Stromal cell of bone marrow (primary cell): ENCODE measurements around the gene AMY2A.
"Not testable (repeated sequence)": the region's sequence is repeated elsewhere in the genome, so short reads cannot be mapped to it uniquely, and the experiment has no call there.

Source experiments
- DNase-seq: peaks from one replicate; pipeline ENCODE4 v3.0.0-alpha.2; 2012; ENCODE audit warnings: low read depth

Gene AMY2A

GRCh38 chr1:103616994-103617477 lies at the start of gene AMY2A:
AMY2A (plus strand) TSS chr1:103617427; CDS start chr1:103617441, 14 bp downstream.
- not testable (repeated sequence) for DNase-seq

GRCh38 chr1:103569493-103569892 lies 47.7 kb upstream of the AMY2A start:
- DNase-seq = no peak

- DNase-seq = not testable (repeated sequence)
These were observed 45.9 kb upstream of the AMY2A start, which contains the start of gene AMY2B for GRCh38 chr1:103571289-103571688. AMY2B (plus strand) TSS chr1:103571589; CDS start chr1:103571603, 14 bp downstream.

GRCh38 chr1:103576065-103576464 lies 41.2 kb upstream of the AMY2A start:
- no peak for DNase-seq

- not testable (repeated sequence) for DNase-seq
These were observed 40.4 kb upstream of the AMY2A start for GRCh38 chr1:103576784-103577183.

- DNase-seq = no peak
These were observed 34.8 kb upstream of the AMY2A start for GRCh38 chr1:103582464-103582863.

GRCh38 chr1:103583887-103584286 lies 33.3 kb upstream of the AMY2A start:
- no peak for DNase-seq

GRCh38 chr1:103584537-103584936 lies 32.7 kb upstream of the AMY2A start:
- no peak for DNase-seq

GRCh38 chr1:103602740-103603139 lies 14.5 kb upstream of the AMY2A start:
- not testable (repeated sequence) for DNase-seq

- no peak for DNase-seq
These were observed 865 bp upstream of the AMY2A start for GRCh38 chr1:103616362-103616761.

- not testable (repeated sequence) for DNase-seq
These were observed 10.2 kb downstream of the AMY2A start for GRCh38 chr1:103627436-103627835.

- DNase-seq = not testable (repeated sequence)
These were observed 24.0 kb downstream of the AMY2A start for GRCh38 chr1:103641194-103641593.

GRCh38 chr1:103643908-103644307 lies 26.7 kb downstream of the AMY2A start:
- DNase-seq = not testable (repeated sequence)

- not testable (repeated sequence) for DNase-seq
These were observed 33.1 kb downstream of the AMY2A start for GRCh38 chr1:103650305-103650704.

GRCh38 chr1:103650889-103651288 lies 33.7 kb downstream of the AMY2A start:
- DNase-seq = not testable (repeated sequence)

GRCh38 chr1:103654133-103654532 lies 36.9 kb downstream of the AMY2A start:
- not testable (repeated sequence) for DNase-seq

GRCh38 chr1:103655460-103655859 lies 38.2 kb downstream of the AMY2A start, which contains the start of gene AMY1A:
AMY1A (plus strand) TSS chr1:103655760; CDS start chr1:103656331, 571 bp downstream.
- not testable (repeated sequence) for DNase-seq
